Measurements from ENCODE around the gene GGT1.

DNA sequence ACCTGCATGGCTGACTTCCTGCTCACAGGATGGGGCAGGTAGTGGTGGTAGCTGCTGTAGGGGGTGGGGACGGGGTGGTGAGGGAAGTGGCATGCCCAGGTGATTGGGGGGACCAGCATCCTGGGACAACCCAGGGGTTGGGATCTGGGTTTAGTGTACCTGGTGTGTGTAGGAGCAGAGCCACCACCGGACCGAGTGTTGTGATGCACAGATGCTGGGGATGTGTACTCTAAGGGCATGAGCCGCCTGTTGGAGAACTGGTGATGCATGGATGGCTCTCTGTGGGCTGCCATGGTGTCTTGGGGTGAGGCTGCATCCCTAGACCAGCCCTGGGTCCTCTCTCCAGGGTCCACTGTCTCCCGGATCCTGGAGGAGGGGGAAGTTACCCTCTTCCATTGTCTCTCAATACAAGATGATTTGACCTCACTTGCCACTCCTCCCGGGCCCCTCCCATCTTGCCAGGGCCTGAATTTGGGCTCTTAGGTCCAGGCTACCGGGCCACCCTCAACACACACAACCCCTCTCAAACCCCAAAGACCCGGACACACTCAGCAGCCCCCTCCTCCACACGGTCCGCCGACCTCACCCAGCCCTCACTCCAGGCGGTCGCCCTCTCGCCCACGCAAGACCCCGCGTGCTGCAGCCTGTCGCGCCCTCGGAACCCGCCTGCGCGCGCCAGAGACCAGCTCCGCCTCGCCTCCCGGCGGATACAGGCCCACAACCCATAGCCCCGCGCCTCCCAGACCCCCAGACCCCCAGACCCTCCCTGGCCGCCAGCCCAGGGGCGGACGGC lies 10.7 kb upstream of the GGT1 start:
- TF ChIP-seq EP300 (IDR thresholded peaks at IDR 0.05) = no peak
- TF ChIP-seq, protein P1, sequence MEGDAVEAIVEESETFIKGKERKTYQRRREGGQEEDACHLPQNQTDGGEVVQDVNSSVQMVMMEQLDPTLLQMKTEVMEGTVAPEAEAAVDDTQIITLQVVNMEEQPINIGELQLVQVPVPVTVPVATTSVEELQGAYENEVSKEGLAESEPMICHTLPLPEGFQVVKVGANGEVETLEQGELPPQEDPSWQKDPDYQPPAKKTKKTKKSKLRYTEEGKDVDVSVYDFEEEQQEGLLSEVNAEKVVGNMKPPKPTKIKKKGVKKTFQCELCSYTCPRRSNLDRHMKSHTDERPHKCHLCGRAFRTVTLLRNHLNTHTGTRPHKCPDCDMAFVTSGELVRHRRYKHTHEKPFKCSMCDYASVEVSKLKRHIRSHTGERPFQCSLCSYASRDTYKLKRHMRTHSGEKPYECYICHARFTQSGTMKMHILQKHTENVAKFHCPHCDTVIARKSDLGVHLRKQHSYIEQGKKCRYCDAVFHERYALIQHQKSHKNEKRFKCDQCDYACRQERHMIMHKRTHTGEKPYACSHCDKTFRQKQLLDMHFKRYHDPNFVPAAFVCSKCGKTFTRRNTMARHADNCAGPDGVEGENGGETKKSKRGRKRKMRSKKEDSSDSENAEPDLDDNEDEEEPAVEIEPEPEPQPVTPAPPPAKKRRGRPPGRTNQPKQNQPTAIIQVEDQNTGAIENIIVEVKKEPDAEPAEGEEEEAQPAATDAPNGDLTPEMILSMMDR (IDR thresholded peaks at IDR 0.05) = no peak
